GM19351 (cell line): ENCODE measurements around the gene OR10R2.
"Not testable (repeated sequence)": the region's sequence is repeated elsewhere in the genome, so short reads cannot be mapped to it uniquely, and the experiment has no call there.

Experiments used
- ATAC-seq: cut with Tn5 transposase; IDR thresholded peaks from one replicate; pipeline ENCODE4 v1.9.1; 2021; ENCODE audit warnings: mild to moderate bottlenecking, moderate library complexity; ENCODE audit not compliant: unreplicated experiment

Gene OR10R2, protein sequence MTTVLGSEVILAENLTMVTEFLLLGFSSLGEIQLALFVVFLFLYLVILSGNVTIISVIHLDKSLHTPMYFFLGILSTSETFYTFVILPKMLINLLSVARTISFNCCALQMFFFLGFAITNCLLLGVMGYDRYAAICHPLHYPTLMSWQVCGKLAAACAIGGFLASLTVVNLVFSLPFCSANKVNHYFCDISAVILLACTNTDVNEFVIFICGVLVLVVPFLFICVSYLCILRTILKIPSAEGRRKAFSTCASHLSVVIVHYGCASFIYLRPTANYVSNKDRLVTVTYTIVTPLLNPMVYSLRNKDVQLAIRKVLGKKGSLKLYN

DNA sequence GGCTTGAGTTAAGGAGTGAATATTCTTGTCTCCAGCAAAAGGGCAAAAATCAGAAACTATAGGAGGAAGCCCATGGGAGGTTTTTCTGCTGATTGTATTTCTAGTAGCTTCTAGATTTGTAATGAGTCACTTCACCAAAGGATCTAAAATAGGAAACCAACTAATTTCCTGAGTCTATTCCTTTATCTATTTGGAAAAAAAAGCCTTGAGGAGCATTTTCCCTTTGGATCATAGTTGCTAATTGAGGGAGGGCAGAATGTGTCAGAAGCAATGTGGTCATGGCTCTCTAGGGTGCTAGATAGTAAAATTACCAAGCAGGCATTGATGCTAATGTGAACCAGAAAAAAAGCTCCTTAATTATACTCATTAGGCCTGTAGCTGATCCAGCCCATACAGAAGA, at the start of gene OR10R2:
Gene OR10R2, plus strand, starts transcription at position 301 of the 400 bp plus-strand sequence. CDS start 106 bp downstream, outside the sequence.
- no peak for ATAC-seq

DNA sequence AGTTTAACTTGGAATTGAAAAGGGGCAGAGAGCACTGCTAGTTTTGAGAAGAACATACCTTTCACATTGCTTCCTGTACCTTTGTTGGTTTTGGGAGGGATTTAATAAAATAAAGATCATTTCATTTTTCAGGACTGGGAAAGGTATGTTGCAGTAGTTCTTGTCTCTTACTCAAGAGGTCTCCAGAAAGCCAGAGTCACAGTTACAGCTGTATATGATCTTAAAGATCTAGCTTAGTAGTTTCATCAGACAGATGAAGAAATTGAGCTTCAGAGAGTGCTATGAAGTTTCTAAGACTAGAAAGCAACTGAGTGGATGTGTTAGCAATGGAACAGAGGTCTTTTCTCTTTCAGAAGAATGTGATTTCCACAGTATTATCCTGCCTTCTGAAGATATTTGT, 47.0 kb upstream of the OR10R2 start:
- ATAC-seq = no peak

DNA sequence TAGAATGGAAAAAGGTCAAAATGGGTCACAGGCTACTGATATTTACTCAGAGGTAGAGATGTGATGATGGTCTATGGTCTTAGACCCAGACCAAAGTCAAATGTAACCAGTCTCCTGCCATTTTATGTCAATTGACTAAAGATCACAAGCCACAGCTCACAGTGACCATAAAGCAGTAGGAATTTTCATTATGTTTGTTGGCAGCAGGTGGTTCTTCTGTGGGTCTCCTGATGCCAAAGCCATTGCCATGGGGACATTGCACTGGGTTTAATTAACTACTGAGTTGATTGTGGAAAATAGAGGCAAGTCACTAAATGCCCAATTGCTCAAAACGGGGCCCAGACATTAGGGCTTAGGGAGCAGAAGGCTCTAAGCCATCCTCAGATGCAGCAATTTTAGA, 45.9 kb upstream of the OR10R2 start, which contains the start of gene OR10K2:
Gene OR10K2, minus strand, starts transcription at position 101 of the 400 bp plus-strand sequence. CDS start 5,371 bp downstream, outside the sequence.
- no peak for ATAC-seq

DNA sequence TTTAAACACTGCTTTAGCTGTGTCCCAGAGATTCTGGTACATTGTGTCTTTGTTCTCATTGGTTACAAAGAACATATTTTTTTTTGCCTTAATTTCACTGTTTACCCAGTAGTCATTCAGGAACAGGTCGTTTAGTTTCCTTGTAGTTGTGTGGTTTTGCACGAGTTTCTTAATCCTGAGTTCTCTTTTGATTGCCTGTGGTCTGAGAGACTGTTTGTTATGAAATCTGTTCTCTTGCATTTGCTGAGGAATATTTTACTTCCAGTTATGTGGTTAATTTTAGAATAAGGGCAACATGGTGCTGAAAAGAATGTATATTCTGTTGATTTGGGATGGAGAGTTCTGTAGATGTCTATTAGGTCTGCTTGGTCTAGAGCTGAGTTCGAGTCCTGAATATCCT, 41.9 kb upstream of the OR10R2 start:
- not testable (repeated sequence) for ATAC-seq

DNA sequence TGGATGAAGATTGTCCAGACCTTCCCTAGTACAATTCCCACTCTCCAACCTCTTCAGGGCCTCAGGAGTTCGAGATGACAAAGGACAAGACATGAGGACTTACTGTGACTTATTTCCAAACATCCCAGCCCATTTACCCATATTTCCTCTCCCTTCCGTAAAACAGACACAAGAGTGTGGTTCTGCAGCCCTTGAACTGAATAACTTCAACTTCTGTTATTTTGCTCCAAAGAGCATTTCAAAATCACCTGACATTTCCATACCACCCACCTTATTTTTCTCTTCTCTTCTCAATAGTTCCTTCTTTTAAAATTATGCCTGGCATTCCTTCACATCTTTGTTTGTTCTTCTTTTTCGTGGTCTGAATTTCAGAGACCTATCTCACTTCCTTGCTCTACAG, 37.3 kb upstream of the OR10R2 start:
- no peak for ATAC-seq

DNA sequence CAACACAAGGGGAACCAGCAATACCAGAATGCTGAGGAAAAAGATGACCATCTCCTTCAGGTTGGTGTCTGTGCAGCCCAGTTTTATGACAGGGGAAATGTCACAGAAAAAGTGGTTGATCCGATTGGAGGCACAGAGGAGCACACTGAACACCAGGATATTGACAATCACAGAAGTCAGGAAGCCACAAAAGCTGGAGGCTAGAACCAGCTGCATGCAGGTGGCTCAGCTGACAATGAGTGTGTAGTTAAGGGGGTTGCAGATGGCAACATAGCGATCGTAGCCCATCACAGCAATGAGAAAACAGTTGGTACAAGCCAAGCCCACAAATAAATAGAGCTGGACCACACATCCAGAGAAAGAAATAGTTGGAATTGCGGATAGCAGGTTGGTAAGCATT, 26.6 kb upstream of the OR10R2 start:
- ATAC-seq = no peak

DNA sequence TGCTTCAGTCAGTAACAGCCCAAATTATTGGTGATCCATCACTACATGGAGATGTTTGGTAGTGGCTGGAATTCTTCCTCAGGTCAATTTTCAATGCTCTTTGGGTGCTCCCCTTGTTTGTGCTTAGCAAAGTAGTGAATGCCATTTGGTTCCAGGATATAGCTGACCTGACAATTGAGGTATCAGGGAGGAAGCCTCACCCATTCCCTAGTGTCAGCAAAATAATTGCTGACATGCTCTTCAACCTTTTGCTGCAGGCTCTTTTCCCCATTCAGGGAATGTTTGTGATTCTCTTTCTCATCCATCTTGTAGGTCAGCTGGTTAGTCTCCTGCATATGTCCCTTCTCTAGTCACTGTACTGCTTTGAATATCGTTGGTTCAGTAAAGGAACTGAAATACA, 17.5 kb upstream of the OR10R2 start:
- no peak for ATAC-seq

DNA sequence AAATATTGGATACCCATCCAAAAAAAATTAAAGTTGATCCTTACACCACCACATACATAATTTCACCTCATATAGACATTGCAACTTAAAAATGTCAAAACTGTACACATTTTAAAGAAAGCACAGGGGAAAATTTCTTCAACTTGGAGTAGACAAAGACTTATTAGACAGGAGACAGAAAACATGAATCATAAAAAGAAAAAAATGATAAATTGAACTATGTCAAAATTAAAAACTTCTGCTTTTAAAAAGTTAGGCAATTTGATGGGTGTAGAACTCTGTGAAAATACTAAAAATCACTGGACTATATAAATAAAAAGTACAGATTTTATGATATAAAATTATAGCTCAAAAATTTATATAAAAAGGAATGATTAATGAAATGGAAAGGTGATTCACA, 14.8 kb upstream of the OR10R2 start:
- no peak for ATAC-seq

DNA sequence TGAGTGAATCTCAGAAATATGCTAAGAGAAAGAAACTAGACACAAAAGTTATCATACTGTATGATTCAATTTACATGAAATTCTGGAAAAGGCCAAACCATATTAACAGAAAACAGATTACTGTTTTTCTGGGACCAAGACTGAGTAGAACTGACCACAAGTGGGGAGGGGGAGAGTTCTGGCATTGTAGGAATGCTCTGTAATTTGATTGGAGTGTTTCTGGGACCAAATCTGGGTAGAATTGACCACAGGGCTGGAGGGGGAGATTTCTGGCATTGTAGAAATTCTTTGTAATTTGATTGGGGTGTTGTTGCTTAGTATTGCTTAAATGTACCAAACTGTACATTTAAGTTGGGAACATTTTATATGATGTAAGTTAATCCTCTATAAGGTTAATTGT, 13.8 kb upstream of the OR10R2 start:
- no peak for ATAC-seq

DNA sequence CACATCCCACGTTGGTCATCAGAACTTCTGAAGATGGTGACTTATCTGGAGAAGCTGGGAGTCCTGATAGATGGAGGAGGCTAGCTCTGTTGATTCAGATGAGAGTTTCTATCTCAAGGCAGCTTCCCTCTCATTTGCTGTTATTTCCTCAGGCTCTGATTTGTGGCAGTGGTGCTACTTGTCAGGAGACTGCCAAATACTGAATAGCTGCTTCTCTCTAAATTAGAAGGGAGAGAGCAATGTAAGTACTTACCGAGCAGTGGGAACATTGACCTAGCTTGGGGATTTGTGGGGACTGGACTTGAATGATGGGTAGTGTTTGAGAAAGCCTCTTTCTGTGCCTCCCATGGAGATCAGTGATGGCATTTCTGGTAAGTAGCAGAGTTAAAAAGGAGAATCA, 10.5 kb upstream of the OR10R2 start, which contains the start of gene OR10K1:
Gene OR10K1, plus strand, starts transcription at position 301 of the 400 bp plus-strand sequence. CDS start 3,728 bp downstream, outside the sequence.
- ATAC-seq = no peak

DNA sequence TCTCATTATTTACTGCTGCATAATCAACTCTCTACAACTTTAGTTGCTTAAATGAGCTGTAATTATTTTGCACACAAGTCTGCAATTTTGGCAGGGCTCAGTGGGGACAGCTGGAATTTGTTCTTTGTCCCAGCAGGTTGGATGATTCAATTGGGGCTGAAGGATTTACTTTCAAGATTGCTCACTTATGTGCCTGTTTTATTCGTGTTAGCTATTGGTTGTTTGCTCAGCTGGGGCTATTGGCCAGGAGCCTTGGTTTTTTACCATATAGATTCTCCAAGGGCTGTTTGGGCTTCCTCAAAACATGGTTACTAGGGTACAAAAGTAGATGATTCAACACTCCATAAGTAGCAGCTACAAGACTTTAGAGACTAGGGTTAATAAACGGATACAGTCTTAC, 13.4 kb downstream of the OR10R2 start:
- no peak for ATAC-seq

DNA sequence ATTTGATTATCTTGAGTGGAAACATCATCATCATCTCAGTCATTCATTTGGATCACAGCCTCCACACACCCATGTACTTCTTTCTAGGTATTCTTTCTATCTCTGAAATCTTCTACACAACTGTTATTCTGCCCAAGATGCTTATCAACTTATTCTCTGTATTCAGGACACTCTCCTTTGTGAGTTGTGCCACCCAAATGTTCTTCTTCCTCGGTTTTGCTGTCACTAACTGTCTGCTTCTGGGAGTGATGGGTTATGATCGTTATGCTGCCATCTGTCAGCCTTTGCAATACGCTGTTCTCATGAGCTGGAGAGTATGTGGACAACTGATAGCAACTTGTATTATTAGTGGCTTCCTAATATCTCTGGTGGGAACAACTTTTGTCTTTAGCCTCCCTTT, 19.3 kb downstream of the OR10R2 start:
- ATAC-seq = no peak

DNA sequence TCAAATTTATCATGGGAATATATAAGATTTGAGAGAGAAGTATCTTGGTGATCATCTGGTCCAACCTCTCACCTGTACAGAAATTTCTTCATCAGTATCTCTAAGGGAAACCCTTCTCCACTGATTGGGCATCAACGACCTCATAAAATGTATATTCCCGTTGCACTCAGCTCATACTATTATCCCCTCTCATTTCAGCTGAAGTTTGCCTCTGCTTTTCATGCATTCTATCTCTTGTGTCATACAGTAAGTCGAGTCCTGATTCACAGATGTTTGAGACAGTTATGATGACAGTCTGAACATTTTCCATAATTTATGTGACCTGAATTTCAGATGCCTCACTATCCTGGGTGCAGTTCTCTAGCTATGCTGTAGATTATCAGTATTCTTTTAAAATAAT, 21.0 kb downstream of the OR10R2 start:
- ATAC-seq = no peak

DNA sequence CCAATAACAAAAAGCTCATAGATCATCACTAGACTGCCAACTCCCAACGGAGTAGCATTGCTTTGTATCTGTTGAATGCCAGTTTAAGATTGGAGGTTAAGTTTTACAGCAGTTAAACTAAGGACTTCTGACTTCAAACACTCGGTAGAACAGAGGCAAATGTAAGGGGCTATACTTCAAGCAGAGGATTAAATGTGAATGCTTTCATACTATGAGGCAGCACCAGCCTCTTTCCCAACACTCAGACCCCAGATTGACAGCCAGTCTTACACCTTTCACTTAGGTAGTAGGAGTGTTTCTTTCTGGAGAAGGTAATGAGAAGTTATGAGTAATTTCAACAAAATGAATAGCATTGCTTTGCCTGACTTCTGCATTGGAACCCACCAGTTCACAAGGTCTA, 22.8 kb downstream of the OR10R2 start:
- ATAC-seq = no peak

DNA sequence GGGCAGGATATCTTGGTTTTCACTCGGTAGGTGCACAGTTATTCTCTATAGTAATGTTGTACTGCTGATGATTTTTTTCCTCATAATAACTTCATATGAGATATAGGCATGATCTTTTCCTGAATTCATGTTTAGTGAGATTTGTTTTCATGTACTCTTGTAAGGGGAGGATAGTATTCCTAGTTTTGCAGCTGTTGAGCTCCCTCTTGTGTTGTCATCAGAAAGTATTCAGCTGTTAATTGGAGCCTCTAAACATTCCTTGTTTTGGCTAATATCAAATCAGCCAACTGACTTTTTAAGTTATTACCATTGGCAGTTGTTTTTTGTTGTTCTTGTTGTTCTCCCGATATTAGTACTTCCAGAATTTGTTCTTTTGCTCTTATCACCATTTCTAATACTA, 24.4 kb downstream of the OR10R2 start:
- ATAC-seq = no peak

DNA sequence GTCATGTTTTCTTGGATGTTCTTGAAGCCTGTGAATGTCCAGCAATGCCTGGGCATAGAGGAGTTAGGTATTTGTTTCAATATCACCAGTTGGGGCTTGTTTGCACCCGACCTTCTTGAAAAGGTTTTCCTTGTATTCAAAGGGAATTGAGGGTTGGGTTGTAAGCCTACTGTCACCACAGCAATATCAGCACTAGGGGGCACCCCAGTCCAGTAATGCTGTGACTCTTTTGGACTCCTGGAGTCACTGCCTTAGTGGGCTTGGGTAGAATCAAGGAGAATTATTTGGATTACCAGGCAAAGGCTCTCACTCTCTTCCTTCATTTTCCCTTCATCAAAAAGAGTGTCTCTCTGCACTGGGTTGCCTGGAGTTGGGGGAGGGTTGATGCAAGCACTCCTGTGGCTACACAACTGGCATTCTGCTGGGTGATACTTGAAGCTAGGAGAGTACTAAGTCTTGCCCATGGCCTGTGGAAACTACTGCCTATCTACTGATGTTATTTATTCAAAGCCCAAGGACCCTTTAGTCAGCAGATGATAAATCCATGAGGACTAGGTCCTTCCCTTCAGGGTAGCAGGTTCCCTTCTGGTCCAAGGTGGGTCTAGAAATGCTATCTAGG, 34.5 kb downstream of the OR10R2 start:
- no peak for ATAC-seq

DNA sequence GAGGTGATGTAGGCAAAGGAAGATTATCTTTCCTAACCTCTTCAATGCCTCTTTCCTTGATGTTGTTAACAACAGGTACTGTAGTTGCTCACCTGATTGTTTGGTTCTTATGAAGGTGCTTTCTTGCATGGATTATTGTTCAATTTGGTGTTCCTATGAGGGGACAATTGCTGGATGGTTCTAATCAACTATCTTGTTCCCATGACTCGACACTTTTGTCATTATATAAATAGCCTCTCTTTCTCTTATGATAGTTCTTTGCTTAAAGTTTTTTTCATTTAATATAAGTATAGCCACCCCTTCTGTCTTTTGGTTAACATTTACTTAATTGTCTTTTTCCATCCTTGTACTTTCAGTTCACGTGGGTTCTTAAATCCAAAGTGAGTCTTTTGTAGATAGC, 35.5 kb downstream of the OR10R2 start:
- ATAC-seq = no peak

DNA sequence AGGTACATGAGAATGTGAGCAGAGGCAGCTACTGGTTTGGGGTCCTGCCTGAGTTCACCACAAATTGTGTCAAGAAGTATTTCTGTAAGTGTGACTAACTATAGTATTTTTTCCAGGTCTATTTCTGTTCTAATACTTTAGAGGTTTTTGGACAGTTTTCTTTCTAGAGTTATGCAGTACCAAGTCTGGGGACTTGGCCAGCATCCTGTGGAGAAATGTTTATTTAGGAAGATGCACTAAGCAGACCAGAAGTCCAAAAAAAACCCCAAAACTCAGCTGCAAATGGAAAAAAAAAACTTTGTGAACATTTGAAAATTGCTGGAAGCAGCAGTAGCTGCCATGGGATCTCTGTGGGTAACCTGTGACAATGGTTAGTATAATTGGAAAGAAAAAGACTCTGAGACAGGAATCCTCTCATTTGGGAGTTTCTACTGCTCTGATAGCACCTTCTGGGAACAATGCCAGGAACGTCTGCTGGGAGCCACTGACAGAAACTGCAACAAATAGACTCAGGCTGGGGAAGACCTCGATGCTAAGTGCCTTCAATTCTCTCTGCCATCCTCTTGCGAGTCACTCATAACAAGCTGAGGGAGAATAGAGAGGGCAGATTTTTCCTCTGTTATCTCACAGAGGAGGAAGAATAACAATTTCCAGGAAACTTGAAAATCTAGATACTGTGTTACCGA, 37.6 kb downstream of the OR10R2 start:
- ATAC-seq = no peak

DNA sequence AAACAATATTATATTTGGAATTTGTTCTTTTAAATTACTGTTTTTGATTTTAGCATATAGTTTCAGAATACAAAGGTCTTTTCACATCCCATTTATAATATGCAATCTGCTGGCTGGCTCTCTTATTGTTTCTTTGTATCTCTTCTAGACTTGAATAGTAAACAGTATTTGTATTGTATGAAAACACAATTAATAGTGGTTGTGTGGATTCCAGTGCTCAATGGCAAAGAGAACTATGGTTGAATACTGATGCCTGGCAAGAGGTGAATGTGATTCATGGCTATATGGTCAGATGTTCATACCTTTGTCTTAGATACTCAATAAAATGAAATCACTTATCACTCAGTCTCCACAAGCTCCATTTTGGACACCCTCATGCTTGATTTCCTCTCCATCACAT, 44.9 kb downstream of the OR10R2 start:
- ATAC-seq = no peak

DNA sequence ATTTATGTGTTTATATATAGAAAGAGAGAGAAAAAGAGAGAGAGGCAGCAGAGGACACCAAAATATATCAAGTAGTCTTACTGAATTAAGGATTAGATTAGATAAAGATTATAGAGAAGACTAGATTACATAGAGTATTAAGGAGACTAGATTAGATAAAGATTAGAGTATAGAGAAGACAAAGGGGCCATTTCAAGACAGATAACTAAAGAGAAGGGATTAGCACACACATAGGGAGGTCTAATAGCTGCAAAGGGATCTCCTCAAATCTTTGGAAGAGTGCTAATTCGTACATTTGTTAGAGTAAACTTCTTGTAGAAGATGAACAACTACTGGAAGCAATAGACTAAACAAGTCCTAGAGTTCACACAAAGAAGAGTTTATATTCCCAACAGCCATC, 48.0 kb downstream of the OR10R2 start:
- ATAC-seq = no peak

DNA sequence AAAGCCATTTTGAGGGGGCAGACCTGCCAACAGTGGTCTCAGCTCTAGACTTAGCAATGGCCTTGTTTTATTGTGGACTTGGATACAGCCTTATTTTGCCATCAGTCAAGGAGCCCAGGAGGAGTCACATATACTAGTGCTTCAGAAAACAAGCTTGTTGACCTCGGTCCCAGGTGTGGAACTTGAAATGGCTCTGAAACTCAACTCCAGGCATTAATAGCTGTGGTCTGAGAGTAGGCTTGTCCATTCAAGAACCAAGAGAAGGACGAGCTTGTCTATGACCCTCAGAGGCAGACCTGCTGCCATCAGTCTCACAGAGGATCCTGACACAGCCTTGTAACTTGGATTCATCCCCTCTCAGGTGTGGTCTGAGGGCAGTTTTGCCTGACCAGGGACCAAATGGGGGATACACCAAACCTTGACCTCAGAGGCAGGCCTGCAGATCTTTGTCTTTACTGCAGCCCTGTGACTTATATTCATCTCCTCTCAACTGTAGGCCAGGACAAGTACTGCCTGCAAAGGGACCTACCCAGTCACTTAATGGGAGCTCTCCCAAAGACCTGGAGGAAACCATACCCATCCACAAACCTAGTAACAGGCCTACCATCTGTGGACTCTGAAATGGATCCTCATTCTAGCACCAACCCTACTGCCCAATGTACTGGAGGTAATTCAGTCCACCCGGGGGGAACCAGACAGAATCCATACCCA, 49.1 kb downstream of the OR10R2 start:
- no peak for ATAC-seq
